HG03060 (cell line): Measurements from ENCODE around the gene DYRK1A.

ENCODE experiments used
- ATAC-seq: cut with Tn5 transposase; IDR thresholded peaks from one replicate; pipeline ENCODE4 v1.9.1; 2021; ENCODE audit warnings: low read depth, moderate number of reproducible peaks; ENCODE audit not compliant: unreplicated experiment

DYRK1A gene

GRCh38 chr21:37561941-37562919 lies 195.7 kb downstream of the DYRK1A start:
- ATAC-seq = no peak

GRCh38 chr21:37562920-37563640 lies 196.5 kb downstream of the DYRK1A start:
- ATAC-seq = no peak

GRCh38 chr21:37563641-37564340 lies 197.2 kb downstream of the DYRK1A start:
- peak; percentile 45 for ATAC-seq

GRCh38 chr21:37564341-37564923 lies 197.9 kb downstream of the DYRK1A start:
- peak; percentile 45 for ATAC-seq

- ATAC-seq = no peak
These were observed 198.5 kb downstream of the DYRK1A start for GRCh38 chr21:37564924-37565529.

- no peak for ATAC-seq
These were observed 199.1 kb downstream of the DYRK1A start for GRCh38 chr21:37565530-37566223.

- ATAC-seq = no peak
These were observed 200.4 kb downstream of the DYRK1A start for GRCh38 chr21:37566790-37567615.

GRCh38 chr21:37568415-37568814 lies 201.8 kb downstream of the DYRK1A start:
- no peak for ATAC-seq

- ATAC-seq = no peak
These were observed 202.3 kb downstream of the DYRK1A start for GRCh38 chr21:37568916-37569315.

GRCh38 chr21:37571442-37571841 lies 204.9 kb downstream of the DYRK1A start:
- no peak for ATAC-seq

- no peak for ATAC-seq
These were observed 207.7 kb downstream of the DYRK1A start for GRCh38 chr21:37574316-37574715.

GRCh38 chr21:37574751-37575150 lies 208.2 kb downstream of the DYRK1A start:
- no peak for ATAC-seq

GRCh38 chr21:37575580-37575979 lies 209.0 kb downstream of the DYRK1A start:
- ATAC-seq = no peak
